HG03565 (cell line): Measurements from ENCODE around the gene RAB19.
"Not testable (repeated sequence)": the region's sequence is repeated elsewhere in the genome, so short reads cannot be mapped to it uniquely, and the experiment has no call there.

Experiments
- ATAC-seq: cut with Tn5 transposase; IDR thresholded peaks from one replicate; pipeline ENCODE4 v1.9.1; 2021; ENCODE audit warnings: mild to moderate bottlenecking, moderate library complexity; ENCODE audit not compliant: unreplicated experiment

Gene RAB19

GRCh38 chr7:140451716-140452115 lies 47.9 kb downstream of the RAB19 start:
- ATAC-seq, result no peak

GRCh38 chr7:140453273-140453672 lies 49.4 kb downstream of the RAB19 start:
- ATAC-seq, result no peak

GRCh38 chr7:140453785-140454656 lies 50.2 kb downstream of the RAB19 start:
- not testable (repeated sequence) for ATAC-seq

GRCh38 chr7:140454657-140455015 lies 50.8 kb downstream of the RAB19 start:
- ATAC-seq, result no peak

DNA sequence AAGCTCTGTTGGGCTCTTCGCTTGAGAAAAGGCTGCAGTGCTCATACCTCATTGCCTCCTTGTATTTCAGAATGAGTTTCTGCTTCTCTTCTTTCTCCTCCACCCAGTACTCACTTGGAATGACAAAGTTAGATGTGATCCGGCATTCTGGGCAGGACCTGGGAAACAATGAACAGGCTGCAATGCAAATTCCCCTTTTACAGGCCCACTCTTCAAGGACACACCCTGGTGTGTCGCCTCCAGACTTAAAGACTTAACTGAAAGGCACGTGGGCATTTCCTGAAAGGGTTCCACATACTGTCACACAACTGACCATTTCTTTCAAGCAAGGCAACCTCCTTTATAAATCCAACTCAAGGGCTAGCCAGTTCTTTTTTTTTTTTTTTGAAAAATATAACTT lies 51.9 kb downstream of the RAB19 start:
- ATAC-seq, result no peak

DNA sequence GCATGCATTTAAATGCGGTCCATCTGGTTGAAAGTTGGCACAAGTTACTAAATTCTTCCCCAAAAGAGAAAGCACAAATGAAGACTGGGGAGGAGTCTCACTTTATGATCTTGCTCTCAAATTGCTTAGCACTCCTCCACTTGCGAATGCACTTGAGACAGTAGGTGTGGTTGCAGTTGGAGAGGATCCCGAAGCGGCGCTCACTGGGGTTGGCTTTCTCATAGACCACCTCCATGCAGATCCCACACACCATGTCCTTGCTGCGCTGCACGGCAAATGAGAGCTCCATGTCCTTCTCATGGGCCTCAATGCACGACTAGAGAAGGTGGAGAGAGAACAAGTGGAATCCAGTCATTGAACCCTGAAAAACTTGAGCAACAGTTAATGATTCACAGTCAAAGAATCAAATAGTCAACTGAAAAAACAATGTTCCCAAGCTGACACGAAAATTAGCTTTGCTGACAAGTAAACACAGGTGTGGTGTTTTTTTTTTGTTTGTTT lies 52.7 kb downstream of the RAB19 start:
- no peak for ATAC-seq

DNA sequence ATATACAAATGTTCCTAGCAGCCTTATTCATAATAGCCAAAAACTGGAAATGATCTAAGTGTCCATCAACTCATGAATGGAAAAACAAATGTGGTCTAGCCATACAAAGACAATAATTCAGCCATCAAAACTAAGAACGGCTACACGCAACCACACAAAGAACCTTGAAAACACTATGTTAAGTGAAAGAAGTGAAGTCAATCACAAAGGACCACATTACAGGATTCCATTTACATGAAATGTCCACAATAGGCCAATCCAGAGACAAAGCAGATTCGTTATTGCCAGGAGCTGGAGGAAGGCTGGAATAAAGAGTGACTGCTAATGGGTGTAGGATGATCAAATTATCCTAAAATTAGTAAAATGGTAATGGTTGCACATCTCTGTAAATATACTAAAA lies 54.3 kb downstream of the RAB19 start:
- ATAC-seq, result no peak

GRCh38 chr7:140458916-140459315 lies 55.1 kb downstream of the RAB19 start:
- ATAC-seq, result no peak

GRCh38 chr7:140463111-140463510 lies 59.3 kb downstream of the RAB19 start:
- no peak for ATAC-seq

- ATAC-seq, result no peak
These were observed 72.0 kb downstream of the RAB19 start for GRCh38 chr7:140475747-140476333.

GRCh38 chr7:140476698-140477261 lies 72.9 kb downstream of the RAB19 start:
- no peak for ATAC-seq
